ENCODE results near the gene INPP4B.

INPP4B gene

DNA sequence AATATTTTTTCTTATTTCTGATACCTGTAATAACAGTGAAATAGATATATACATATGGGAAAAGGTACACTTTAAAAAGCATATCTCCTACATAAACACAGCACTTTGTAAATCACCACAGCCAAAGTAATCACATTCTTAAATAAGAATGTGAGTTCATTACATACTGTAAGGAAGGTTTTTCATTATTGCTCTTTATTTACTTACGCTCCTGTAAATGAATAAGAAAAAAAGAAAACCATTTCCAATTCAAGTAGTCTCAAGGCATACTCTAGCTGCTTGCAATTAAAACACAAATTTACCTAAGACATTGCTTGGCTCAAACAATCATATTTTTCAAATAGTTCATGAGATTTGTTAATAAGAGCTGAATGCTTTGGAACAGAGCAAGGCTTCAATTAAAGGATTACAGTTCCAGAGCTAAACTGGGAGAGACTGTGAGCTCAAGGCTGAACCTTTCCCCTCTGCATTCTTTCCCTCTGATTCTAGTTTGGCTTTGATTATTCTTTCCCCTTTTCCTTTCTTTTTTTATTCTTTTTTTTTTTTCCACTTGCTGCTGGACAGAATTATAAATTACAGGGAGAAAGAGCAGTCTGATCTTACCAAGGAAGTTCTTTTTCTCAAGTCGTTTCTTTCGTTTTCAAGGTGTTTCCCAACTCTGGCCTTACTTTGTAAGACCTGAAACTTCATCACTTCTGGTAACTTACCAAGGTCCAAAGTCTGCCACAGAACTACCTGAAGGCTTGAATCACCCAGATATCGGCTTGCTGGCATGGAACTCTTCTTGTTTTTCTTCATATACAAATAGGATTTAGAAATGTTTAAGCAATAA is 278.3 kb downstream of the INPP4B start:
- DNase-seq, result no peak

GRCh38 chr4:142567199-142567598 is 278.9 kb downstream of the INPP4B start:
- DNase-seq, result no peak

DNA sequence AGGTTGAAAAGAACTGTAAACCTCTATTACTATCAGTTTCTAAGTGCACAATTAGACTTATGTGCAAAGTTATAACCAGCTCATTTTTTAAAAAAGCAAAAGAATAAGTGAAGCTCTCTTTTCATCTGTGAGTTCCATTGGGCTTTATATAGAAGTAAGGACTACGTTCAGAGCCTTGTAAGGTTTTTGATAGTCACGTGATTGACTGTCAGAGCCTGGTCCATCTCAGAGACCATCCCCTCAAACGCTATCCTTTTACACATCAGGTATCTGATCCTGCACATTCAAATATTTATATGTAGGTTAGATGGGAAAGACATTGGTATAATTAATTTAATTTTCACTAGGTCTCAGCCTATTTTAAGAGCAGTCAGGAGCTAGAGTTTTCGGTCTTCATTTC is 279.3 kb downstream of the INPP4B start:
- no peak for DNase-seq

- no peak for DNase-seq
Observed at GRCh38 chr4:142566243-142566642, 279.9 kb downstream of the INPP4B start.

DNA sequence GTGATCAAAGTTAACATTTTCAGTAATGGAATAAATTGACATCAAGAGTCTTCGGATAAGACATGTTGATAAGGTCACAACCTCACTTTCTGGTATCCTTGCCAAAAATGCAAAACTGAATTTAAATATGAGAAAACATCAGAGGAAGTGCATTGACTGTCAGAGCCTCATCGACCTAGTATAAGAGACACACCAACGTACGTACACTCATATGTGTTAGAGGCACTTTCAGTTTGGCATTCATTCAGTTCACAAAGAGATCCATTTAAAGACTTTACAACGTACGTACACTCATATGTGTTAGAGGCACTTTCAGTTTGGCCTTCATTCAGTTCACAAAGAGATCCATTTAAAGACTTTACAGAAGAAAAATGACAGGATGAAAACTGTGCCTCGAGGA is 280.3 kb downstream of the INPP4B start:
- no peak for DNase-seq

DNA sequence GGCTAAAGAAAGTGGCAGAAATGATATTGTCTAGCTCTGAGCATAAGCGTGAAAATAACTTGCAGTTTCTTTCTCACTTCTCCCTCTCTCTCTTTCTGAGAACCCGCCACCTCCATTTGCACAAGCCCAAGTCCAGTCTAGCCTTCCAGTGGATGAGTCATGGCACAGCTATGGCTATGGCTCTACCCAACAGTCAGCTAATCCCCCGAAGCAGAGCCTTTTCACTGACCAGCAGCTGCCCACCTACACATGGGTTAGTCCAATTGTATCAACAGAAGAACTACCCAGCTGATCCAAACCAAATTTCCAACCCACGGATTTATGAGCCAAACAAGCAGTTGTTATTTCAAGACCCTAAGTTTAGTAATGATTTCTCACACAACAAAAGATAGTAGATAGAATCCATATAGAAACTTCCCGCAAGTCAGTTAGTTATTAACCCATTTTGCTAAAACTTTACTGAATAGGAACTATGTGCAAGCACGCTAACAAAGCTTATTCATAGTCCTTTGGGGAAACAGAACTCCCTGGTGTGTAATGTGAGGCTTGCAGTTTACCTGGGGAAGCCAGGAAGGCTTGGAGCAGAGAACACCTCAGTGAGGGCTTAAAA is 282.3 kb downstream of the INPP4B start:
- DNase-seq, result no peak

DNA sequence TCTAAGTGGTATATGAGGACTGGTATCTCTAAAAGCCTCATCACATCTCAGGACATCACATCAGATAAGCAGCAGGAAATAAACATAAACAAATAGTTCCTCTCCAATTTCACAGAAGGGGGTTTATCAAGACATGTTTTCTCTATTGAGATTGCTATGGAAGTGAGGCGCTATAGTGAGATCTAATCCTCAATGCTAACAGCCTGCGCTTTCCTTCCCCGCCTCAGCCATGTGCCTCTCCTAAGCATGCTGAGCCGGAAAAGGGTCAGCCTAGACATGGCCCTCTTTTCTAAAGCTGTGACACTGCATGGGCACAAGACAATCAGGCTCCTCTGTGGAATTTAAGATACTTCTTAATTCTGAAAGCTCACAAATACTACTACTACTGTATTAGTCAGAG is 286.1 kb downstream of the INPP4B start:
- no peak for DNase-seq

GRCh38 chr4:142558851-142559250 is 287.2 kb downstream of the INPP4B start:
- no peak for DNase-seq

DNA sequence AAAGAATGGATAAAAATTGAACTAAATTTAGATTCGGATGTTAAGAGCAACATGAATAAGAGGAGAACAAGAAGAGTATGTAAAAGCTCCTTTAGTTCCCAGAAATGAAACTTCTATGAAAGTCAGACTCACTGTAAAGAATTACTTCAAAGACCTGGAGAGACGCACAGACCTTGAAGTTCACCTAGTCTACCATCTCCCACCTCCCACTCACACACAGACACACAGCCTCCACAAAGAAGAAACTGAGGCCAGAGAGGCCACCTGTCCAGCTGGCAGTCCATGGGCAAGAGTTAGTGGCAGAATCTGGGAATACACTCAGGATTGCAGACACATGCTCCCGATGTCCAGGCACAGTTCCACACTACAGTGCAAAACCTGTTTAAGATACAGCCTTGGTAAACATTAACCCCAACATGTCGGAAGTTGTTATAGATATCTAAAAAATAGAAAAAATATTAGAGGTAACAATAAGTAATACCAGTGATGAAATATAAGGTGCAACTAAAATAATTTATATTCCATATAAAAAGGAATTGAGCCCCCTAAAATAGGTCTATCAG is 288.8 kb downstream of the INPP4B start:
- DNase-seq, result no peak

GRCh38 chr4:142556570-142557238 is 289.4 kb downstream of the INPP4B start:
- DNase-seq, result no peak

DNA sequence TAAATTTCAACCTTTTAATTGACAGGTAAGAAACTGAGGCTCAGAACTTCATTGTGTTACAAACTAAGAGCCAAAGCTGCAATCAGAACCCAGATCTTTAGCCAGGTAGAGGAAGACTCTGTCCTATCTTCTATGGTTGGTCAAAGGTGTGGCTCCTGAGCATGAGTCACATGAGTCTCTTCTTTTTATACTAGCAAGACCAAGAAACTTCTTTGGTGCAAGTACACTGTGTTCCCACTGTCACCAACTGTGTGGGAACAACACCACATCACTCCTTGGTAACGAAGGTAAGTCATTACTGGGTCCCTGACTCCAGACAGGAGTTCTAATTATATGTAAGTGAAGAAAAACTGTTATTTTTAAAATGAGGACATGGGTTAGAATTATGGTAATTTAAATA is 290.1 kb downstream of the INPP4B start:
- DNase-seq, result no peak

GRCh38 chr4:142554412-142554811 is 291.7 kb downstream of the INPP4B start:
- DNase-seq, result no peak

- no peak for DNase-seq
Observed at GRCh38 chr4:142551517-142552305, 294.4 kb downstream of the INPP4B start.

DNA sequence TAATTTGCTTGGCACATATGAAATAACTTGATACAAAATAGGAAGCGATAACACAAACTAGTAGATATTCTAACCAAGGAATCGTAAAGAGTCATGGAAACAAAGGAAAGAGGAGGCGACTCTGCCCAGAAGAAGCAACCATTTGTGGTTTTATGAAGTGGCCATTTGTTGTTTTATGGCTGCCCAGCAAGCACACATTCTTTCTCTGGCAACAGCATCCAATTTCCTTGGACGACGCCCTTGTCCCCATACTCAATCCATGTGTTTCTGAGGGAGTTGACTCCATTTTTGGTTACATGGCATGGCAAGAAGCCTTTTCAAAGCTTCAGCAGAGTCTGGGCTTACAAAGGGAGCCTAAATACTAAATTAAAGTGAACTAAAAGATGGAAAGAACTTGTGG is 295.1 kb downstream of the INPP4B start:
- DNase-seq, result no peak

DNA sequence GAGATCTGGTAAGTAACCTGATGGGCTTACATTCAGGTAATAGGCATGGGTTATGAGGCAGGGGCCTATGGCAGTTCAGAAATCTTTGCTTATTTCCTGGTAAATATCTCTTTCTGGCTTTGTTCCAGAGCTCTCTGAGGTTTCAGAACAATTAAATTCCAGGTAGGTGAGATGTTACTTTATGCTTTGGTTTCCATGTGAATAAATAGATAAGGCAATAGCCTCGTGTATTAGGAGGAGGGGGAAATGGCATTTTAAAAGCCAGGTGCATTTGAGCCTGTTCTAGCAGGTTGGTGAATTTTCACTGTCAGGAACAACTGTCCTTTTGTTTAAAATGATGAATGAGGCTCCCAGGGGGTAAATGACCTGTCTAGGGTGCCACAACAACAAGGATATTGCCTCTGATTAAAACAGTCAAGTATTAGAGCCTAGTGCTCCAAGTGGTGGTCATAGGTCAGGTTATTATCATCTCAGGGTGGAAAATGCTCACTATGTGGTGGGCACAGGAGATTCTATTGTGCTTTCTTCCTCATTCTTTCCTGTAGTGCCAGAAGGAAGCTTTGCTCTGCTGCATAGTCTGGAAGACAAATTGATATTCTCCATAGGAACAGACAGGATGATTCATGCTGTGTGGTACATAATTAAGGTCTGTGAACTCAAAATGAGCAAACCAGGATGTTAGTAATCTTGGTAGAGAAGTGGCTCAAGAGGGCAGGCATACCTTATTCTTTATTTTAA is 296.2 kb downstream of the INPP4B start:
- peak; percentile 95 for DNase-seq

GRCh38 chr4:142549248-142549647 is 296.9 kb downstream of the INPP4B start:
- DNase-seq, result no peak

GRCh38 chr4:142548491-142548890 is 297.6 kb downstream of the INPP4B start:
- no peak for DNase-seq

GRCh38 chr4:142547974-142548373 is 298.1 kb downstream of the INPP4B start:
- DNase-seq, result no peak

- no peak for DNase-seq
Observed at GRCh38 chr4:142544594-142544993, 301.5 kb downstream of the INPP4B start.

DNA sequence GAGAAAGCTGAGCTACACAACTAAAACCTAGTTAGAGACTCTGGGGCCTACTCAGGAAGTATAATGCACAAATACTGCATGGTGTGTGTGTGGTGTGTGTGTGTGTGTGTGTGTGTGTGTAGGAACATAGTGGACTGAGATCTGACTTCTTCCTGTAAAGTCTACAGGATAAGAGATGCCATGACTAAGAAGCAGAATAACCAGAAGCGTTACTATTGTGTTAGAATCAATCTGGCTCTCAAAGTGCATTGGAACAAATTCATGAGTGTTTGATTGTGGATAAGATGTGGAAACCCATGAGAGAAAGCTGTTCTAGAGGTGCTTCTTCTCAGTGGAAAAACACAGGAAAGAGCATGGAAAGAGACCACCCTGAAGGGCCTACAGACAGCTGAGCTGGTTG is 302.1 kb downstream of the INPP4B start:
- no peak for DNase-seq

GRCh38 chr4:142540483-142540804 is 305.7 kb downstream of the INPP4B start:
- no peak for DNase-seq

- no peak for DNase-seq
Observed at GRCh38 chr4:142539796-142540482, 306.2 kb downstream of the INPP4B start.
